ENCODE measurements around the gene TFF3. TPM values are rescaled to one million over a fixed set of nuclear protein-coding genes. Genes with fewer than 3 reads are reported as not detected.

Gene TFF3
- total and polyA plus RNA-seq, 2 of the 13 experiments (the other 11 are each of a cell fraction or from before 2014, with no cell fraction given) = 14.2 to 26.9 TPM

GRCh38 chr21:42315296-42315891, at the start of gene TFF3 (continued):
- TF ChIP-seq AFF4 (CRISPR knock-in tag; IDR thresholded peaks at IDR 0.05) (no peak), ZNF564 (CRISPR knock-in tag; IDR thresholded peaks at IDR 0.05) (no peak), SOX13 (IDR thresholded peaks at IDR 0.05) (no peak), SOX13 (CRISPR knock-in tag; conservative IDR thresholded peaks at IDR 0.05 in 1 of 2, IDR thresholded peaks at IDR 0.05 in 1 of 2) (peak in 1 of 2 experiments; percentile 68; a peak in 2 of 4 replicates), ZNF333 (CRISPR knock-in tag; IDR thresholded peaks at IDR 0.05; ENCODE audit: borderline replicate concordance) (no peak), FOXC1 (CRISPR knock-in tag; IDR thresholded peaks at IDR 0.05; ENCODE audit: borderline replicate concordance) (no peak), SMAD3 (CRISPR knock-in tag; IDR thresholded peaks at IDR 0.05) (0 out of 2 replicates have a peak, but pooled peaks have one; percentile 28), MBD4 (IDR thresholded peaks at IDR 0.05; ENCODE audit: borderline replicate concordance, low read length) (no peak), GATAD1 (CRISPR knock-in tag; IDR thresholded peaks at IDR 0.05) (0 out of 2 replicates have a peak, but pooled peaks have one; percentile 12), TCF7 (IDR thresholded peaks at IDR 0.05; ENCODE audit: low read depth) (no peak)
- TF ChIP-seq, protein P1, sequence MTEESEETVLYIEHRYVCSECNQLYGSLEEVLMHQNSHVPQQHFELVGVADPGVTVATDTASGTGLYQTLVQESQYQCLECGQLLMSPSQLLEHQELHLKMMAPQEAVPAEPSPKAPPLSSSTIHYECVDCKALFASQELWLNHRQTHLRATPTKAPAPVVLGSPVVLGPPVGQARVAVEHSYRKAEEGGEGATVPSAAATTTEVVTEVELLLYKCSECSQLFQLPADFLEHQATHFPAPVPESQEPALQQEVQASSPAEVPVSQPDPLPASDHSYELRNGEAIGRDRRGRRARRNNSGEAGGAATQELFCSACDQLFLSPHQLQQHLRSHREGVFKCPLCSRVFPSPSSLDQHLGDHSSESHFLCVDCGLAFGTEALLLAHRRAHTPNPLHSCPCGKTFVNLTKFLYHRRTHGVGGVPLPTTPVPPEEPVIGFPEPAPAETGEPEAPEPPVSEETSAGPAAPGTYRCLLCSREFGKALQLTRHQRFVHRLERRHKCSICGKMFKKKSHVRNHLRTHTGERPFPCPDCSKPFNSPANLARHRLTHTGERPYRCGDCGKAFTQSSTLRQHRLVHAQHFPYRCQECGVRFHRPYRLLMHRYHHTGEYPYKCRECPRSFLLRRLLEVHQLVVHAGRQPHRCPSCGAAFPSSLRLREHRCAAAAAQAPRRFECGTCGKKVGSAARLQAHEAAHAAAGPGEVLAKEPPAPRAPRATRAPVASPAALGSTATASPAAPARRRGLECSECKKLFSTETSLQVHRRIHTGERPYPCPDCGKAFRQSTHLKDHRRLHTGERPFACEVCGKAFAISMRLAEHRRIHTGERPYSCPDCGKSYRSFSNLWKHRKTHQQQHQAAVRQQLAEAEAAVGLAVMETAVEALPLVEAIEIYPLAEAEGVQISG (CRISPR knock-in tag; IDR thresholded peaks at IDR 0.05) = peak; percentile 72
- TF ChIP-seq, protein P2, sequence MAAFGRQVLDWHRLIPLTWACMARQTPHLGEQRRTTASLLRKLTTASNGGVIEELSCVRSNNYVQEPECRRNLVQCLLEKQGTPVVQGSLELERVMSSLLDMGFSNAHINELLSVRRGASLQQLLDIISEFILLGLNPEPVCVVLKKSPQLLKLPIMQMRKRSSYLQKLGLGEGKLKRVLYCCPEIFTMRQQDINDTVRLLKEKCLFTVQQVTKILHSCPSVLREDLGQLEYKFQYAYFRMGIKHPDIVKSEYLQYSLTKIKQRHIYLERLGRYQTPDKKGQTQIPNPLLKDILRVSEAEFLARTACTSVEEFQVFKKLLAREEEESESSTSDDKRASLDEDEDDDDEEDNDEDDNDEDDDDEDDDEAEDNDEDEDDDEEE (CRISPR knock-in tag; IDR thresholded peaks at IDR 0.05) = peak; percentile 57; the same call in 1 of the 2 replicates
- TF ChIP-seq, protein P3, sequence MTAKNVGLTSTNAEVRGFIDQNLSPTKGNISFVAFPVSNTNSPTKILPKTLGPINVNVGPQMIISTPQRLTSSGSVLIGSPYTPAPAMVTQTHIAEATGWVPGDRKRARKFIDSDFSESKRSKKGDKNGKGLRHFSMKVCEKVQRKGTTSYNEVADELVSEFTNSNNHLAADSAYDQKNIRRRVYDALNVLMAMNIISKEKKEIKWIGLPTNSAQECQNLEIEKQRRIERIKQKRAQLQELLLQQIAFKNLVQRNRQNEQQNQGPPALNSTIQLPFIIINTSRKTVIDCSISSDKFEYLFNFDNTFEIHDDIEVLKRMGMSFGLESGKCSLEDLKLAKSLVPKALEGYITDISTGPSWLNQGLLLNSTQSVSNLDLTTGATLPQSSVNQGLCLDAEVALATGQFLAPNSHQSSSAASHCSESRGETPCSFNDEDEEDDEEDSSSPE (CRISPR knock-in tag; IDR thresholded peaks at IDR 0.05) = no peak
- TF ChIP-seq, protein P4, sequence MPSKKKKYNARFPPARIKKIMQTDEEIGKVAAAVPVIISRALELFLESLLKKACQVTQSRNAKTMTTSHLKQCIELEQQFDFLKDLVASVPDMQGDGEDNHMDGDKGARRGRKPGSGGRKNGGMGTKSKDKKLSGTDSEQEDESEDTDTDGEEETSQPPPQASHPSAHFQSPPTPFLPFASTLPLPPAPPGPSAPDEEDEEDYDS (CRISPR knock-in tag; IDR thresholded peaks at IDR 0.05) = peak; percentile 71
- TF ChIP-seq, protein P5, sequence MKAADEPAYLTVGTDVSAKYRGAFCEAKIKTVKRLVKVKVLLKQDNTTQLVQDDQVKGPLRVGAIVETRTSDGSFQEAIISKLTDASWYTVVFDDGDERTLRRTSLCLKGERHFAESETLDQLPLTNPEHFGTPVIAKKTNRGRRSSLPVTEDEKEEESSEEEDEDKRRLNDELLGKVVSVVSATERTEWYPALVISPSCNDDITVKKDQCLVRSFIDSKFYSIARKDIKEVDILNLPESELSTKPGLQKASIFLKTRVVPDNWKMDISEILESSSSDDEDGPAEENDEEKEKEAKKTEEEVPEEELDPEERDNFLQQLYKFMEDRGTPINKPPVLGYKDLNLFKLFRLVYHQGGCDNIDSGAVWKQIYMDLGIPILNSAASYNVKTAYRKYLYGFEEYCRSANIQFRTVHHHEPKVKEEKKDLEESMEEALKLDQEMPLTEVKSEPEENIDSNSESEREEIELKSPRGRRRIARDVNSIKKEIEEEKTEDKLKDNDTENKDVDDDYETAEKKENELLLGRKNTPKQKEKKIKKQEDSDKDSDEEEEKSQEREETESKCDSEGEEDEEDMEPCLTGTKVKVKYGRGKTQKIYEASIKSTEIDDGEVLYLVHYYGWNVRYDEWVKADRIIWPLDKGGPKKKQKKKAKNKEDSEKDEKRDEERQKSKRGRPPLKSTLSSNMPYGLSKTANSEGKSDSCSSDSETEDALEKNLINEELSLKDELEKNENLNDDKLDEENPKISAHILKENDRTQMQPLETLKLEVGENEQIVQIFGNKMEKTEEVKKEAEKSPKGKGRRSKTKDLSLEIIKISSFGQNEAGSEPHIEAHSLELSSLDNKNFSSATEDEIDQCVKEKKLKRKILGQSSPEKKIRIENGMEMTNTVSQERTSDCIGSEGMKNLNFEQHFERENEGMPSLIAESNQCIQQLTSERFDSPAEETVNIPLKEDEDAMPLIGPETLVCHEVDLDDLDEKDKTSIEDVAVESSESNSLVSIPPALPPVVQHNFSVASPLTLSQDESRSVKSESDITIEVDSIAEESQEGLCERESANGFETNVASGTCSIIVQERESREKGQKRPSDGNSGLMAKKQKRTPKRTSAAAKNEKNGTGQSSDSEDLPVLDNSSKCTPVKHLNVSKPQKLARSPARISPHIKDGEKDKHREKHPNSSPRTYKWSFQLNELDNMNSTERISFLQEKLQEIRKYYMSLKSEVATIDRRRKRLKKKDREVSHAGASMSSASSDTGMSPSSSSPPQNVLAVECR (CRISPR knock-in tag; IDR thresholded peaks at IDR 0.05; ENCODE audit: borderline replicate concordance) = peak; percentile 57; the same call in 1 of the 2 replicates
